Measurements from ENCODE around the gene STX11. TPM values are rescaled to one million over a fixed set of nuclear protein-coding genes. Genes with fewer than 3 reads are reported as not detected.

Gene STX11
- total RNA-seq, 1 experiment from 2014 or later, result 1.3 TPM

GRCh38 chr6:144159223-144159622 is 8.9 kb downstream of the STX11 start:
- H3K27me3 Mint-ChIP-seq (ENCODE audit: insufficient read depth, unreplicated experiment), result no peaks in the 10 kb centered on the region
- H3K4me3 ChIP-seq (ENCODE audit: low read depth, low read length), result no peak overlapping the region
- no peaks in the 10 kb centered on the region for H3K9me3 ChIP-seq
- intact Hi-C loops (cut with micrococcal nuclease; ENCODE audit: unreplicated experiment), result loop anchor here (5.0 kb wide), 1 partner anchor 38 kb away; no protein-coding TSS in a partner anchor
- H3K4me3 Mint-ChIP-seq (ENCODE audit: unreplicated experiment), result no peak overlapping the region
- no peaks in the 10 kb centered on the region for H3K27me3 ChIP-seq (replicated peaks; ENCODE audit: control insufficient read depth, insufficient read depth, low read length)
- BruUV-seq (replicated peaks), result no TSS peak
- CTCF ChIA-PET, result no interaction called here
- TF ChIP-seq CTCF (IDR thresholded peaks at IDR 0.05; ENCODE audit: insufficient read depth in 1 of 2, low read depth in 1 of 2, low read length in 1 of 2, severe bottlenecking in 1 of 2, unreplicated experiment in 1 of 2), result no peak
- no peaks in the 10 kb centered on the region for H3K36me3 ChIP-seq (ENCODE audit: control insufficient read depth, insufficient read depth, low read length)
- DNase-seq, result no peak
- peaks cover 6% of the 10 kb centered on the region for H3K36me3 Mint-ChIP-seq (ENCODE audit: insufficient read depth, unreplicated experiment)
- peaks cover 23% of the 10 kb centered on the region; the same call in 1 of the 2 replicates for H3K4me1 ChIP-seq
- H3K27ac Mint-ChIP-seq (ENCODE audit: unreplicated experiment), result peak overlapping the region; percentile 37
- H3K4me1 Mint-ChIP-seq (ENCODE audit: low read depth, unreplicated experiment), result peaks cover 31% of the 10 kb centered on the region
- no peaks in the 10 kb centered on the region for H3K9me3 Mint-ChIP-seq (ENCODE audit: unreplicated experiment)
- POLR2A ChIA-PET, result no interaction called here

GRCh38 chr6:144159742-144160141 is 9.4 kb downstream of the STX11 start:
- CTCF ChIA-PET, result no interaction called here
- no peak overlapping the region for H3K4me3 Mint-ChIP-seq (ENCODE audit: unreplicated experiment)
- H3K4me1 ChIP-seq, result peaks cover 23% of the 10 kb centered on the region; the same call in 1 of the 2 replicates

GRCh38 chr6:144160431-144161005 is 10.2 kb downstream of the STX11 start:
- H3K4me1 Mint-ChIP-seq (ENCODE audit: low read depth, unreplicated experiment), result peaks cover 31% of the 10 kb centered on the region
- peaks cover 6% of the 10 kb centered on the region for H3K36me3 Mint-ChIP-seq (ENCODE audit: insufficient read depth, unreplicated experiment)
- H3K4me3 Mint-ChIP-seq (ENCODE audit: unreplicated experiment), result no peak overlapping the region
- no peak overlapping the region for H3K27ac Mint-ChIP-seq (ENCODE audit: unreplicated experiment)
- CTCF ChIA-PET, result no interaction called here
- Histone ChIP-seq H3K27me3 (replicated peaks; ENCODE audit: control insufficient read depth, insufficient read depth, low read length) (no peaks in the 10 kb centered on the region), H3K9me3 (no peaks in the 10 kb centered on the region), H3K4me1 (peaks cover 23% of the 10 kb centered on the region; the same call in 1 of the 2 replicates), H3K4me3 (ENCODE audit: low read depth, low read length) (no peak overlapping the region), H3K36me3 (ENCODE audit: control insufficient read depth, insufficient read depth, low read length) (no peaks in the 10 kb centered on the region)
- no TSS peak for BruUV-seq (replicated peaks)
- no peak for TF ChIP-seq CTCF (IDR thresholded peaks at IDR 0.05; ENCODE audit: insufficient read depth in 1 of 2, low read depth in 1 of 2, low read length in 1 of 2, severe bottlenecking in 1 of 2, unreplicated experiment in 1 of 2)
- POLR2A ChIA-PET, result no interaction called here
- no peaks in the 10 kb centered on the region for H3K27me3 Mint-ChIP-seq (ENCODE audit: insufficient read depth, unreplicated experiment)
- intact Hi-C loops (cut with micrococcal nuclease; ENCODE audit: unreplicated experiment), result no loop called here
- no peak for DNase-seq
- no peaks in the 10 kb centered on the region for H3K9me3 Mint-ChIP-seq (ENCODE audit: unreplicated experiment)

More at GRCh38 chr6:144159742-144160141, 9.4 kb downstream of the STX11 start:
- H3K4me3 ChIP-seq (ENCODE audit: low read depth, low read length), result no peak overlapping the region
- H3K9me3 Mint-ChIP-seq (ENCODE audit: unreplicated experiment), result no peaks in the 10 kb centered on the region
- no peak for TF ChIP-seq CTCF (IDR thresholded peaks at IDR 0.05; ENCODE audit: insufficient read depth in 1 of 2, low read depth in 1 of 2, low read length in 1 of 2, severe bottlenecking in 1 of 2, unreplicated experiment in 1 of 2)
- peak overlapping the region; percentile 37 for H3K27ac Mint-ChIP-seq (ENCODE audit: unreplicated experiment)
- no peaks in the 10 kb centered on the region for H3K36me3 ChIP-seq (ENCODE audit: control insufficient read depth, insufficient read depth, low read length)
- peaks cover 6% of the 10 kb centered on the region for H3K36me3 Mint-ChIP-seq (ENCODE audit: insufficient read depth, unreplicated experiment)
- POLR2A ChIA-PET, result no interaction called here
- no peaks in the 10 kb centered on the region for H3K27me3 ChIP-seq (replicated peaks; ENCODE audit: control insufficient read depth, insufficient read depth, low read length)
- intact Hi-C loops (cut with micrococcal nuclease; ENCODE audit: unreplicated experiment), result loop anchor here (5.0 kb wide), 1 partner anchor 38 kb away; no protein-coding TSS in a partner anchor
- BruUV-seq (replicated peaks), result no TSS peak
- no peaks in the 10 kb centered on the region for H3K27me3 Mint-ChIP-seq (ENCODE audit: insufficient read depth, unreplicated experiment)
- DNase-seq, result no peak
- no peaks in the 10 kb centered on the region for H3K9me3 ChIP-seq
- peaks cover 31% of the 10 kb centered on the region for H3K4me1 Mint-ChIP-seq (ENCODE audit: low read depth, unreplicated experiment)

Data from Caco-2 (cell line).